HEK293T (cell line): ENCODE data around the gene TMEM179.

Experiments
- BHLHE40 ChIP-seq: fragments of 450-650 bp; IDR thresholded peaks from 2 replicates; pipeline ENCODE4 v1.6.1; 2016; ENCODE audit warnings: mild to moderate bottlenecking, moderate library complexity, borderline replicate concordance
- ELF4 ChIP-seq: fragments of 450-650 bp; IDR thresholded peaks from 2 replicates; pipeline ENCODE4 v1.6.1; 2017; ENCODE audit warnings: antibody characterized with exemption
- FOXK2 ChIP-seq: fragments of 450-650 bp; IDR thresholded peaks from 2 replicates; pipeline ENCODE4 v1.6.1; 2016; ENCODE audit warnings: mild to moderate bottlenecking
- FOXM1 ChIP-seq: fragments of 450-650 bp; IDR thresholded peaks from 2 replicates; pipeline ENCODE4 v1.6.1; 2017; ENCODE audit warnings: mild to moderate bottlenecking, borderline replicate concordance
- NFRKB ChIP-seq: fragments of 450-650 bp; IDR thresholded peaks from 2 replicates; pipeline ENCODE4 v1.6.1; 2016; ENCODE audit warnings: mild to moderate bottlenecking, moderate library complexity
- PKNOX1 ChIP-seq: fragments of 450-650 bp; IDR thresholded peaks from 2 replicates; pipeline ENCODE4 v1.6.1; 2016
- SP1 ChIP-seq: fragments of 450-650 bp; IDR thresholded peaks from 2 replicates; pipeline ENCODE4 v1.6.1; 2017
- TARDBP ChIP-seq: fragments of 450-650 bp; IDR thresholded peaks from 2 replicates; pipeline ENCODE4 v1.6.1; 2016

GRCh38 chr14:104642540-104642868 is 37.9 kb upstream of the TMEM179 start:
- TF ChIP-seq SP1 = no peak
- no peak for TF ChIP-seq FOXM1
- no peak for TF ChIP-seq ELF4
- TF ChIP-seq PKNOX1 = no peak
- no peak for TF ChIP-seq BHLHE40
- no peak for TF ChIP-seq TARDBP
- TF ChIP-seq NFRKB = no peak
- no peak for TF ChIP-seq FOXK2
